Measurements from ENCODE around the gene HLA-DMA.

The HLA-DMA gene

DNA sequence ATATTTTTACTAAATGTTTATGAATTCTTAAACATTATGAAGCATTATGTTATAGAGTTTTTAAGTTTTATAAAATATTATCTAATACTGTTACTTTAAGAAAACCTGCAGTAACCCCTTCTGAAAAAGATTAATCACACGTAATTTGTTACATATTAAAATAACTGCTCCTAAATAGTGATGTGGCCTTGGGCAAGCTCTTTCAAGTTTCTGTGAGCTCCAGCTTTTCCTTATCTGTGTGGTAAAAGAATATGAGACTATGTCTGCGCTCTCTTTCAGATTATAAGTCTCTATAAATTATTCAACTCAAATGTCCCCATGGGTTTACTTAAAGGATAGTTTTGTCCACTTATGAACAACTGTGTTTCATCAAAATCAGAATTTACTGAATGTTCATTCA lies 44.0 kb downstream of the HLA-DMA start:
- no peaks in the 10 kb centered on the region for H3K4me1 Mint-ChIP-seq (ENCODE audit: low read depth in 2 of 2)
- ATAC-seq (replicated peaks) (no peak), DNase-seq (no peak)
- no peak overlapping the region for H3K4me3 Mint-ChIP-seq
- no peak overlapping the region for H3K27ac Mint-ChIP-seq
- H3K36me3 Mint-ChIP-seq (ENCODE audit: insufficient read depth) = no peaks in the 10 kb centered on the region
- H3K9me3 Mint-ChIP-seq = no peaks in the 10 kb centered on the region
- peaks cover 6 to 26% of the 10 kb centered on the region in 2 donors for H3K27me3 Mint-ChIP-seq

DNA sequence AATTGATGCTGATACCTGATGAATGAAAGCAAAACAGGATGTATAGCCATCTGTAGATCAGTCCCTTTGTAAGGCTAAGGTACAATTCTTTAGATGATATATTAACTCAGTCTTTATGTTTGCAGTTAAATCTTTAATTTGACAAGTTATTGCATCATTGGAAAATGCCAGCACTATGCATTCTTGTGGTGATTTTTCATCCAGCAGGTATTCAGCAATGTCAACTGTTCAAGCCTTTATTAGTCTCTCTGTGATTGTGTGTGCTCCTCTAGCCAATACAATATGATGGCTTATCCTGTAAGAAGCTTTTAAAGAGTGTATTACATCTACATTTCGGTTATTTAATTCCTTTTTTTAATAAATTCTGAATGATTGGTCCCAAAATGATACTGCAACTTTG lies 46.4 kb downstream of the HLA-DMA start:
- H3K36me3 Mint-ChIP-seq (ENCODE audit: insufficient read depth) = no peaks in the 10 kb centered on the region
- no peak for ATAC-seq (replicated peaks)
- H3K9me3 Mint-ChIP-seq = no peaks in the 10 kb centered on the region
- peaks cover 4 to 6% of the 10 kb centered on the region in 2 donors for H3K27me3 Mint-ChIP-seq
- no peak overlapping the region for H3K27ac Mint-ChIP-seq
- no peak overlapping the region for H3K4me3 Mint-ChIP-seq
- no peaks in the 10 kb centered on the region for H3K4me1 Mint-ChIP-seq (ENCODE audit: low read depth in 2 of 2)
- DNase-seq = no peak

DNA sequence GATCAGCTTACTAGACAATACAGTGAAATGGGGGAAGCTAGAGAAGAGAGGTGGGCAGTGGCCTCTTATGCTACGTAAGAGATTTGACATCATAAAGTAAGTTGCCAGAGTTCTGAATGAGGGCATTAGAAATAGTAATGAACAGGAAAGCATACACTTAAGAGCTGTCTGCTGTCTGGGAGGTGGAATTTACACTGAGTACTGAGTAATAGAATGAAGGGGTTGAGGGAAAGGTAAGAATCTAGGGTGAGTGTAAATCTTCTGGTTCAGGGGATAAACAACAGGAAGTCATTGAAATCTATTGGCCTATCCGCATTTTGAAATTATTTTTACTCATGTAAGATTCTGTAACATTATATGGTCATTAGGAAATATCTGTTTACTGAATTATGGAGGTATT lies 47.8 kb downstream of the HLA-DMA start:
- Mint-ChIP-seq H3K27me3 (no peaks in the 10 kb centered on the region), H3K9me3 (no peaks in the 10 kb centered on the region)

DNA sequence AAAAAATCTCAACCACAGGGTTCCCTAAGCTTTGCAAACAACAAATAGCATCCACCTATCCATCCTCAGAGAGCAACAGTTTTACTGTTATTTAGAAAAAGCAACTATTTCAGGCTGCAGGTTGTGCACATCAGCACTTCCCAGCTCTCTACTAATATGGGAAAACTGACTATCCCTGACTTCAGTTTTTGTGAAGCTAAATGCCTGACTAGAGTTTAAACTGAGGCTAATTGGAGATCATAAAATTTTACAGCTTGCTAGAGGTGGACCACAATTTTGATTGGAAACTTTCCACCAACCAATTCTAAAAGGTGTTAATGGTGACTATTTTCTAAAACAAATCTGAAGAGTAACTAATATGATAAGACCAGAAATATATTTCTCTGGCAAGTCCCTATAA lies 48.9 kb downstream of the HLA-DMA start:
- no peaks in the 10 kb centered on the region for H3K36me3 Mint-ChIP-seq (ENCODE audit: insufficient read depth)
- no peak for ATAC-seq (replicated peaks)
- H3K9me3 Mint-ChIP-seq = no peaks in the 10 kb centered on the region
- no peaks in the 10 kb centered on the region for H3K4me1 Mint-ChIP-seq (ENCODE audit: low read depth in 2 of 2)
- no peak overlapping the region for H3K4me3 Mint-ChIP-seq
- no peak for DNase-seq
- H3K27ac Mint-ChIP-seq = no peak overlapping the region
- no peaks in the 10 kb centered on the region for H3K27me3 Mint-ChIP-seq

More for the DNA sequence above, 47.8 kb downstream of the HLA-DMA start:
- ATAC-seq (replicated peaks) = no peak
- no peak overlapping the region for H3K4me3 Mint-ChIP-seq
- H3K4me1 Mint-ChIP-seq (ENCODE audit: low read depth in 2 of 2) = no peaks in the 10 kb centered on the region
- no peaks in the 10 kb centered on the region for H3K36me3 Mint-ChIP-seq (ENCODE audit: insufficient read depth)
- no peak overlapping the region for H3K27ac Mint-ChIP-seq
- no peak for DNase-seq
